Mucosa of rectum (tissue), 2 donors: Measurements from ENCODE around the gene JPT1.
"Not testable (repeated sequence)": the region's sequence is repeated elsewhere in the genome, so short reads cannot be mapped to it uniquely, and the experiment has no call there.

Experiments
- H3K27ac ChIP-seq, 2 donors: one replicate each; pipeline ENCODE4 v1.7.0; 2013; ENCODE audit warnings: inconsistent platforms in 2 of 2, low read depth in 2 of 2, low read length in 2 of 2
- H3K27me3 ChIP-seq, 2 donors: one replicate each; pipeline ENCODE4 v1.7.0; 2013; ENCODE audit warnings: low read length in 2 of 2; ENCODE audit not compliant: control insufficient read depth in 2 of 2, insufficient read depth in 2 of 2
- H3K36me3 ChIP-seq, 2 donors: one replicate each; pipeline ENCODE4 v1.7.0; 2013; ENCODE audit warnings: low read length in 2 of 2; ENCODE audit not compliant: control insufficient read depth in 2 of 2, insufficient read depth in 2 of 2
- H3K4me1 ChIP-seq, 2 donors: one replicate each; pipeline ENCODE4 v1.7.0; 2013; ENCODE audit warnings: low read length in 2 of 2, mild to moderate bottlenecking in 1 of 2; ENCODE audit not compliant: control insufficient read depth in 2 of 2, insufficient read depth in 2 of 2
- H3K4me3 ChIP-seq, 2 donors: one replicate each; pipeline ENCODE4 v1.7.0; 2013; ENCODE audit warnings: low read length in 2 of 2
- H3K9ac ChIP-seq, 2 donors: one replicate each; pipeline ENCODE4 v1.7.0; 2013; ENCODE audit warnings: low read length in 2 of 2, low read depth in 1 of 2, mild to moderate bottlenecking in 1 of 2
- H3K9me3 ChIP-seq, 2 donors: one replicate each; pipeline ENCODE4 v1.7.0; 2013; ENCODE audit warnings: low read length in 2 of 2; ENCODE audit not compliant: control insufficient read depth in 2 of 2
- donor health status: healthy.
- donor health status: Normal muscosa, but diverticular disease.

Gene JPT1

GRCh38 chr17:75158480-75158879 lies 4.2 kb upstream of the JPT1 start:
- H3K27ac ChIP-seq, H3K9me3 ChIP-seq, H3K4me1 ChIP-seq, H3K4me3 ChIP-seq, H3K9ac ChIP-seq, H3K27me3 ChIP-seq, H3K36me3 ChIP-seq: not testable (repeated sequence)

DNA sequence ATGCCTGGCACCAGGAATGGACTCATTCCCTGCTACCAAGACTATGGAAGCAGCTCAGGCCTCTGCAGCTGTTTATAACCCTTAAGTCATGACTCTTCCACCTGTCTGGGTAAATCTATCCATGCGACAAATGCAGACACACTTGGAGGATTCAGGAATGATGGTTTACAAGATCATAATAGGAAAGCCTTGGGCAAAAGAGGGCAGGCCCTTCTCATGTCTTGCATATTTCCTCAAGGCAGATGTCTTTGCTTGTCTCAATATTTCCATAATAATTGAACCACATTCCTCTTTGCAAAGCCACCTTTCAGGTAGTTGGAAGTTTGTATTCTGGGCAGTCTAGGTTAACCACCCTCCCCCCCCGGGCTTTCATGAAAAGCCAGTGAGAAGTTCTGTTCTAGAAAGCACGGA lies 884 bp upstream of the JPT1 start:
- H3K9ac ChIP-seq = no peak overlapping the region
- peak overlapping the region in 1 of 2 donors; percentile 76 for H3K4me3 ChIP-seq
- H3K27ac ChIP-seq = no peak overlapping the region
- peaks cover 12 to 13% of the 10 kb centered on the region in 2 donors for H3K4me1 ChIP-seq
- no peaks in the 10 kb centered on the region for H3K27me3 ChIP-seq
- H3K9me3 ChIP-seq = no peaks in the 10 kb centered on the region
- H3K36me3 ChIP-seq = no peaks in the 10 kb centered on the region

DNA sequence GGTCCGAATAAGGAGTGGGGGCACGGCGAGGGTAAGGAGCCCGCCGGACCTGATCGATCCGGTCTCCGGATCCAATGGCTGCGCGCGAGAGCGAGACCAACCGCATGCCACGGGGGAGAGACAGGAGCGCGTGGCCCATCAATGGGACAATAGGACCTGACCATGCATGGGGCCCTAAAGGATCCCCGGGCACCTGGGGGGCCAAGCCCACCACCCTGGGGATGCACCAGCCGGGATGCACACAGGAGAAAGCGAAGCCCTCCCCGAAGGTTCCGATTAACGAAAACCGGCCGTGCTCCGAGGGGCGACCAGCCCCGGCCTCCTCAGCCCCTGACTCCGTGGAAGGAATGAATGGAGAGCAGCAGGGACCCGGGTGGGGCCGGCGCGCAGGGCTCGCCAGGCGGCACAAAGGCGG lies 525 bp downstream of the JPT1 start:
- H3K27me3 ChIP-seq = no peaks in the 10 kb centered on the region
- H3K9me3 ChIP-seq = no peaks in the 10 kb centered on the region
- no peaks in the 10 kb centered on the region for H3K36me3 ChIP-seq
- H3K9ac ChIP-seq = peak overlapping the region; percentile 87 to 95
- H3K27ac ChIP-seq = peak overlapping the region; percentile 74 to 82
- H3K4me3 ChIP-seq = peak overlapping the region; percentile 77 to 91
- H3K4me1 ChIP-seq = peaks cover 12 to 13% of the 10 kb centered on the region in 2 donors

- H3K4me1 ChIP-seq = peaks cover 15 to 18% of the 10 kb centered on the region in 2 donors
- H3K4me3 ChIP-seq = peak overlapping the region; percentile 77 to 91
- peak overlapping the region; percentile 74 to 82 for H3K27ac ChIP-seq
- peak overlapping the region; percentile 87 to 95 for H3K9ac ChIP-seq
- no peaks in the 10 kb centered on the region for H3K9me3 ChIP-seq
- no peaks in the 10 kb centered on the region for H3K27me3 ChIP-seq
- H3K36me3 ChIP-seq = peaks cover 0 to 3% of the 10 kb centered on the region in 2 donors
These were observed 1.2 kb downstream of the JPT1 start for GRCh38 chr17:75152922-75153779.

GRCh38 chr17:75152523-75152921 lies 1.8 kb downstream of the JPT1 start:
- peaks cover 18 to 22% of the 10 kb centered on the region in 2 donors for H3K4me1 ChIP-seq
- no peak overlapping the region for H3K9ac ChIP-seq
- peak overlapping the region; percentile 77 to 91 for H3K4me3 ChIP-seq
- H3K27me3 ChIP-seq = no peaks in the 10 kb centered on the region
- no peak overlapping the region for H3K27ac ChIP-seq
- no peaks in the 10 kb centered on the region for H3K9me3 ChIP-seq
- H3K36me3 ChIP-seq = peaks cover 0 to 8% of the 10 kb centered on the region in 2 donors

DNA sequence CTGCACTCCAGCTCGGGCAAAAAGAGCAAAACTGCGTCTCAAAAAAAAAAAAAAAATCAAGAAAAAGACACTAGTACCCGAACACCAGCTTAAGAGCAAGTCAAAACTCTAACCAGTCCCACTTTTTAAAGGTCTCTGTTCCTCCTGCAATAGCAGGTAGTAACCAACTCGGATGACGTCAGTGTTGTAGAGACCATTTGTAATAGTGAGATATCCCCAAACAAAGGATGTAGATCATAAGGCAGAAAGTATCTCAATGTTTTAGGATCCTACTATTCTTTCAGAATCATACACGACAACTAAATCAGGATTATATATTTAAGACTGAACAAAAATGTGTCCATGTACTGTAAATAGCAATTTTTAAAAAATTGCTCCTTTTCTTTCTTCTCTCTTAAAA lies 2.4 kb downstream of the JPT1 start:
- no peak overlapping the region for H3K4me3 ChIP-seq
- peaks cover 5 to 14% of the 10 kb centered on the region in 2 donors for H3K36me3 ChIP-seq
- no peak overlapping the region for H3K27ac ChIP-seq
- peaks cover 18 to 24% of the 10 kb centered on the region in 2 donors for H3K4me1 ChIP-seq
- H3K27me3 ChIP-seq = no peaks in the 10 kb centered on the region
- H3K9ac ChIP-seq = no peak overlapping the region
- no peaks in the 10 kb centered on the region for H3K9me3 ChIP-seq

DNA sequence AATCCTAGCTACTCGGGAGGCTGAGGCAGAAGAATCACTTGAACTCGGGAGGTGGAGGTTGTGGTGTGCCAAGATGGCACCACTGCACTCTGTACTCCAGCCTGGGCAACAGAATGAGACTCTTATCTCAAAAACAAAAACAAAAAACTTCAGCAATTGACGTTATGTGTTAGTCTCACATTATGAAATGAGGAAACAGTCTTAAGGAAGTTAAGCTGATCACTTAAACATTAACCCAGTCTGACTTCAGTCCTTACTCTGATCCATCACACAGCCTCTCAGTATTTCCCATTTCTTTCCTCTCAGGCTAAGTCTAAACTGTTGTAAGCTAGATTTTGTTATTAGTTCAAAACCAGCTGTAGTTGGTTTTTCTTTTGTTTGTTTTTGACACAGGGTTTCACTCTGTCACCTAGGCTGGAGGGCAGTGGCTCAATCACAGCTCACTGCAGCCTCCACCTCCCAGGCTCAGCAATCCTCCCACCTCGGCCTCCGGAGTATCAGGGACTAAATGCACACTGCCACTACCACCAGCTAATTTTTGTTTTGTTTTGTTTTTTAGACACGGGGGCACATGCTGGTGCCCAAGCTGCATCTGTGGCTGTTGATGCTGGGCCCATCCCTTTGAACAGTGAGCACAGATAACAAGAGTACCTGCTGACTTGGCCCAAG lies 6.3 kb downstream of the JPT1 start:
- Histone ChIP-seq H3K9ac (peak overlapping the region in 1 of 2 donors; percentile 33), H3K4me3 (no peak overlapping the region), H3K27ac (peak overlapping the region; percentile 76 to 83), H3K36me3 (peaks cover 32 to 43% of the 10 kb centered on the region in 2 donors), H3K27me3 (no peaks in the 10 kb centered on the region), H3K9me3 (no peaks in the 10 kb centered on the region), H3K4me1 (peaks cover 11 to 15% of the 10 kb centered on the region in 2 donors)

DNA sequence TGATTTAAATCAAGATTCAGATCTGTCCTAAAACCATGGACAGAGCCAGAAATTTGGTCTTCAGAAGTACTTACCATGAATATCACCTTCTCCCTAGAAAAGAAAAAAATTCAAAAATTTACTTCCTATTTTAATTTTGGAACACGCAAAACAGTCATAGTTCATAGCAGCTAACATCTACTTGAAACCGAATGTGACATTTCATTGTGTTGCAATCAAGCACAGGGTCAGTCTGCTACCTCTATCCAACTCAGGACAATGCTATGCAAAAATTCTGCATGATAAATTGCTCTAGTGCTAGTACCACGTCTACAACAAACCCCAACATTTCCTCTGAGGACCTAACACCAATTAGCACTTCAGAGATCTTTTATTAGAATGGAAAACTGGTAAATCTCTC lies 7.7 kb downstream of the JPT1 start:
- H3K36me3 ChIP-seq = peaks cover 38 to 48% of the 10 kb centered on the region in 2 donors
- no peaks in the 10 kb centered on the region for H3K9me3 ChIP-seq
- no peak overlapping the region for H3K9ac ChIP-seq
- H3K27me3 ChIP-seq = no peaks in the 10 kb centered on the region
- H3K27ac ChIP-seq = no peak overlapping the region
- peaks cover 6 to 11% of the 10 kb centered on the region in 2 donors for H3K4me1 ChIP-seq
- H3K4me3 ChIP-seq = no peak overlapping the region

- Histone ChIP-seq H3K27ac (no peak overlapping the region), H3K9me3 (no peaks in the 10 kb centered on the region), H3K4me3 (no peak overlapping the region), H3K4me1 (peaks cover 6 to 11% of the 10 kb centered on the region in 2 donors), H3K9ac (no peak overlapping the region), H3K36me3 (peaks cover 45 to 50% of the 10 kb centered on the region in 2 donors), H3K27me3 (no peaks in the 10 kb centered on the region)
These were observed 9.3 kb downstream of the JPT1 start for GRCh38 chr17:75144816-75145512.
